T follicular helper cell (primary cell): Measurements from ENCODE around the gene RDM1.
"Not testable (repeated sequence)": the region's sequence is repeated elsewhere in the genome, so short reads cannot be mapped to it uniquely, and the experiment has no call there.

Source experiments
- DNase-seq: peaks from one replicate; pipeline ENCODE4 v3.0.0-alpha.2; 2020; ENCODE audit warnings: low read depth

Gene RDM1

DNA sequence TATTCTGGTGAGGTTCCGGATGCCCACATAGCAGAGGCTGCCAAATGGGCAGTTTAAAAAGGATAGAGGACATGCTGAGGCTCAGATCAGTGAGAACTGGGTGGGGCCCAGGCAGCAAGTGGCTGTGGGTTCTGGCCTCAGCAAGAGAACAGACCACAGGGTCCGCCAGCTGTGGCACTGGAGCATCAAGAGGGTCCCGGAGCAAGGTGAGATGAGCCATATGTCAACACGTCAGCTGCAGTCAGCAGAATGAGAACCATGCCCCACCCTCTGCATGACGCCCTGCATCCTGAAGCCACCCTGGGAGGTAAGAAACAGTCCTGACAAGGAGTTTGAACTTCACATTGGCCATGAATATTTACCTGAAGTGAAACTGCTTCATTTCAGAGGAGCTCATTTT is 30.3 kb downstream of the RDM1 start:
- DNase-seq: no peak

DNA sequence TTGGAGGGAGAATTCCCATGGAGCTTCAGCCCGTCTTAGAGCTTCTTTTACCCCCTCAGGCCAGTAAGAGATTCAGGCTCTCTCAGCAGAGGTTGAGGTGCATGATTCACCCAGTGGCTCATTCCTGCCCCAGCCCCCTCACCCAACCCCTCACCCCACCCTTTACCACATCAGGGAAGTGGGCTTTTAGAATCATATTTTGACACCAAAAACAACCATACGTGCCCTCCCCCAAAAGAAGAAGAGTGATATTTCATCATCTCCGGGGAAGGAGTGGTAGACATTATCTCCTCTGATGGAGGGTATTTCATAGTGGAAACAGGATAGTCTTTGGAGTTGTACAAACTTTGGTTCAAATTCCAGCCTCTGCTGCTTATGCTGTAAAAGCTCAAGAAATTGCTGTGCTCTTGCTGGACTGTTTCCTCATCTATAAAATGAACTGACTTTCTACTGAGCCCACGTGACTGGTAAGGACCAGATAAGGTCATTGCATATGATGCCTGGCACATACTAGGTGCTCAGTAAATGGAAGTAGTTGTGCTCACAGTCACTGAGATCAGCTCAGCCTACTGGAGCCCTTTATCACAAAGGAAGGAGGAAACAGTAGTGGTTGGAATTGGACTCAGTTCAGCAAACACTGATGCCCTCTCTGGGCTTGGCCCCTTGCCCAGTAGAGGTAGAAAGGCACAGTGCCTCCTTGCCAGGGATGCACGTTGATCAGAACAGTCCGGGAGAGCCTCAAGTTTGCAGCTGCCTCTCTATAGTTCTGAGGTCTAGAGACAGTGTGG is 32.1 kb downstream of the RDM1 start:
- no peak for DNase-seq

DNA sequence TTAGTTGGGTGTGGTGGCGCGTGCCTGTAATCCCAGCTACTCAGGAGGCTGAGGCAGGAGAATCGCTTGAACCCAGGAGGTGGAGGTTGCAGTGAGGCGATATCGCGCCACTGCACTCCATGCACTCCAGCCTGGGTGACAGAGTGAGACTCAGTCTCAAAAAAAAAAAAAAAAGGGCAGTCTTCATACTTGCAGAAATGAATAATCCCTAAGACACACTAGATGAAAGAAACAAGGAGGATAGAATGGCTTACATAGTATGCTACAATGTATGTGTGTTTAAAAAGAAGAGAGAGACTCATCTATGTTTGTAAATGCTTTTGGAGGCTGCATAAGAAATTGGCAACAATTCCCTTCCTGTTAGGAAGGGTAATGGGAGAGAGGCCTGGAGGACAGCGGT is 32.8 kb downstream of the RDM1 start:
- DNase-seq: not testable (repeated sequence)

DNA sequence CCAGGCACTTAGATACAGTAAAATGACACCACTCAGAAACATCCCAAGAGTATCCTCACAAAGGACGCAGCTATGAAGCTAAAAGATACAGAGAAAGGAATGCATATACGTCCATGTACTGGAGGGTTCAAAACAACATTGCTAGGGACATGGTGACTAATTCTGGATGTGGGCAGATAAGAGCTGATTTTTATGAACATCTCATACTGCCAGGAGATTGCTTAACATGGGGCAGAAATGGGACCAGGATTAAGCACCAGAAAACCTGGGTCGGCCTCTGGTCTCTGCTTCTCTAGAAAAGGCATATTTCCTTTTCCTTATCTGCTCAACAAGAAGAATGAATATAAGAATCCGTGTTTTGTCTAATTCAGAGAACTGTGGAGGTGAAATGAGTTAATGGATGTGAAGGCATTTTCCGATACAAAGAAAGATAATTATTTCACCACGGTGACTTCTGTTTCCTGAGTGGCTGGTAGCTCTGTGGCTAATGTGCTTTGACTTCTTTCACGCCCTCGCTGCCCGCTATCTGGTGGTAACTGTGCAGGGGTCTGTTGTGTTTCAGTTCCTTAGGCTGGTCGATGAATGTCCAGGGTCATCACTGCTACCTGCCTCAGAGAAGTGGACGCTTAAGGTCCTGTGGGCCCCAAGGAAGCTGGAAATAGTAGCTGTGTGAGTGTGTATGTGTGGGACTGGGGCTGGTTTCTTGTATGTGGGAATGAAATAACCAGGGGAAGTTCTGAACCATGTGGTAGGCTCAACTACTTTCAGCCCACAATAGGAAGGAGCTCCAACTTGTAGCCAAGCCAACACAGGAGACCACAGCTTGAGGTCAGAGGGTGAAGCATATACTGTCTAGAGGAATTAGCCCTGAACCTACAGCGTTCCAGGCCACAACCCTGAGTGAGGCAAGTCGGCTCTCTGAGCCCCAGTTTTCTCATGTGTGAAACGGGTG is 34.7 kb downstream of the RDM1 start:
- DNase-seq: no peak

DNA sequence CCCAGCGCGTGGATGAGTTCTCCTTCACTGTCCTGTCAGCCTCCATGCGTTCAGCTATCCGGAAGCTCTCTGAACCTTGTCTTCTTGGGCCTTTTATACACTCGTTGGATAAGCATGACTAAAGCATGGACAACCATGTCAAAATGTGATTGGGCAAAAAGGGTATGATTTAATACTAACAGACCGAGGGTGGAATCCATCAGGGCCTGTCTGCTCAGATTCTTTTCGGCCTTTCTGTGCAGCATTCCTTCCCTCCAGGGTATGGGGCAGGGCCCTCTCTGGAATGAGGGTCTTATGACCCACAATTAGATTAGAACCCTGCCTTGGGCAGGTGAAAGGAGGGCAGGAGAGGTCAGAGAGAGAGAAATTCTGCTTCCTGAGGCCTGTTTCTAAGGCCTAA is 36.4 kb downstream of the RDM1 start:
- DNase-seq: no peak

DNA sequence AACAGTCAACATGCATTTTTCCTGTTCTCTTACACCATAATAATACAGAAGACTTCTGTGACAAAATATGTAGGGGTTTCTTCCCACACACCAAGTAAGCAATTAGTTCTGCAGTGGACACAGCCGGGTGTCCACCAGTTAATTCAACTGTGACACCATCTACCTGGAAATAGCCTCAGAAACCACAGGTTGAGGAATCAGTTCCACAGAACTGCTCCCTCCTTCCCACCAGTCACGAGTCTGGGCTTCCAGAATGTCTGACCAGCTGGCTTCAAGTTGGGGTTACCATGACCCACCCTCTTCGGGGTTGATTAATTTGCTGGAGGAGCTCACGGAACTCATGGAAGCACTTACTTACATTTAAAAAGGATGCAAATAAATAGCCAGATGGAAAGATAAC is 36.8 kb downstream of the RDM1 start:
- no peak for DNase-seq

DNA sequence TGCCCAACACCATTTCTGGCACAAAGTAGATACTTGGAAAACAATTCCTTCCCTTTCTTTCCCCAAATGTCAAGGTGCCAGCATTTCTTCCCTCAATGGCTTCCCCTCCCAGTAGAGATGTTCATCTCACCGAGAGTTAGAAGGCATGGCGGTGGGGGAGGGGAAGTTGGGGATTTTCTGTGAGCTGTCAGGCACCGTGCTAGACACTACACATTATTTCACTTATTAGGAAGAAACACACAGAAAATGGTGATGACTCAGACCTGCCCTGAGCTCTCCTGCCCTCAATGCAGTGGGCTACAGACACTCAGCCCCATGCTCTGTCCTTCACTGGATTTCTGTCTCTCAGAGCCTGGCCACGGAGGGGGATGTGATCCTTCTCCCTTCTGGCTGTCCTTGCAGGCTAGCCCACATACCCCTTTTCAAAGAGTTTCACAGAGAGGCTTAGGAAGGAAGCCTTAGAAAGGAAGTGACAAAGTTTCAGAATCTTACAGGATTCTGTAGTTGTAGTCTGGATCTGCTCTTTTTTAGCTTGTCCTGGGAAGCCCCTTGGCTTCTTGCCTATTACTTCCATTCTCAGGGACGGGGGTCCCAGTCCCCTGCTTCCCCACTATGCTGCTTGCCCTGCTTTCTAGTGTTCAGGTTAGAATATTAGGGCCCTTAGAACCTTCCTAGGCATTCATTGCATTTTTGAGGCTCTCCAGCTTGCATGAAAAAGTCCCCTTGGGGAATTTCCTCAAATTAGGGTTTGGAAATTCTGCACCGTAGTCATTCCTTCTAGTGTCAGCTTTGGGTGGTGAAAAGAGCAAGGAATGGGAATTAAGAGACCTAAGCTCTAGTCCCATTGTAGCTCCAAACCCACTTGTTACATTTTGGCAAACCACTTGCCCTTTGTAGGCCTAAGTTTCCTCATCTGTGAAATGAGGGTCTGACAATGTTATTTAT is 38.2 kb downstream of the RDM1 start:
- no peak for DNase-seq

DNA sequence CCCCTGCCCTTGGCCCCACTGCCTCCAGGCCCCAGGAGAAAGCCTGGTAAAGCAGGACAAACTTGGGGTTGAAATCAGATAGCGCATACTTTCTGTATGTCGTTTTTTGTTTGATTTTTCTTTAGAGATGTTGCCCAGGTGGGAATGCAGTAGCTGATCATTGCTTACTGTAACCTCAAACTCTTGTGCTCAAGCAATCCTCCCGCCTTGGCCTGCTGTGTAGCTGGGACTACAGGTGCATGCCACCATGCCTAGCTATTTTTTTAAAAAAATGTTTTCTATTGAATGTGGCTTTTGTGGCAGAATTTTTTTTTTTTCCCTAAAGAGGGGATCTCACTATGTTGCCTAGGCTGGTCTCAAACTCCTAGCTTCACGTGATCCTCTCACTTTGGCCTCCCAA is 39.3 kb downstream of the RDM1 start:
- DNase-seq: no peak

DNA sequence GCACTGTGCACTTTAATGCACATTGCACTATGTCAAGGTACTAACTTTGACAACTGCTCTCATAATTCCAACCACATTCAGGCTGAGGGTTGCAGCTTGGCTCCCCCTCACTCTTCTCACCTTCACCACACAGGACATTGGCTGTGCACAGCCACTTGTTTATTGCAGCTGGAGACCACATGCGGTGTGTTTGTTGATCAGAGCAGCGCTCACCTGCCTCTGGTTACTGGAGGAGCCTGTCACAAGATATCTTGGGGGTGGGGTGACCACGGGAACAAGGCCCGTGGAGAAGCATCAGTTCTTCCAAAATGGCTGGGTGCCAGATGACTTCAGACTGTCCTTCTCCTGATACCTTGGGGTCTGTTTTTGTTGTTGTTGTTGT is 39.8 kb downstream of the RDM1 start:
- DNase-seq: peak; percentile 1

DNA sequence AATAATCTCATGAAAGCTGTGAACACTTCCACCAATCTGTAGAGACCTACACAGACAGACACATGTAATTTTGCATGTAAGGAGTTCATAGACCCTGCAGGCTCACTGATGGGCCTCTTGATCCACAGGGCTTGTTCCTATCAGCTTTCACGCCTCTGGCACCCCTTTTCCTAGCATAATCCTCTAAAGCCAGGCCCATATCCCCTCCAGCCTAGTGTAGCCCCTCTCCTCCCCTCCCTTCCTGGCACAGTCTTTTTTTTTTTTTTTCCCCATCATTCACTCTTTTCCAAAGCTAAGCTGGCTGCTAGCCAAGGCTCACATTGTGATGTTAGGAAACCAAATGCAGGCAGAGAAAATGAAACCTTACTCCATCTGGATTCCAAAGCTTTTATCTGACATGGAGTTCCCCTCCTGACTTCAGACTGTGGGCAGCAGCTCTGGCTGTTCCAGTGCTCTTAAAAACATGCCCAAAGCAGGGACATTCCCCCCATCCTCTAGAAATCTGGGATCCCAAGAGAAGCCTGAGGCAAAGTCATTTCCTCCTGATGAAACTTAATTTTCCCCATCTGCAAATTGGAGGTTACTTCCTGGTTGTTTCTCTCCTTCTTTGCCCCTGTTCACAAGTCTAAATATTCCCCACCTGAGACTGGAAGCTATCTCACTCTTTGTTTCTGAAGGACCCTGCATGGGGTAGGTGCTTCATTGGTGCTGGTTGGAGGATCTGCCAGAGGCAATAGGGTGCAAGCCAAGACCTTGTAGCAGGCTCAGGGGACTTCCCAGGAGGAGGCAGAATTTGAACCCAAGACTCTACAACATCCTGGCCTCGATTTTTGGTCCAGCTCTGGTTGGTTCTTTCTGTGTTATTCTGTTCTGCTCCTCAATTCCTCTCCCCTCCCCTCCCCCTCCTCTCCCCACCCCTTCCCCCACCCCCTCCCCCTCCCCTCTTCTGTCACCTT is 40.5 kb downstream of the RDM1 start:
- DNase-seq: no peak

DNA sequence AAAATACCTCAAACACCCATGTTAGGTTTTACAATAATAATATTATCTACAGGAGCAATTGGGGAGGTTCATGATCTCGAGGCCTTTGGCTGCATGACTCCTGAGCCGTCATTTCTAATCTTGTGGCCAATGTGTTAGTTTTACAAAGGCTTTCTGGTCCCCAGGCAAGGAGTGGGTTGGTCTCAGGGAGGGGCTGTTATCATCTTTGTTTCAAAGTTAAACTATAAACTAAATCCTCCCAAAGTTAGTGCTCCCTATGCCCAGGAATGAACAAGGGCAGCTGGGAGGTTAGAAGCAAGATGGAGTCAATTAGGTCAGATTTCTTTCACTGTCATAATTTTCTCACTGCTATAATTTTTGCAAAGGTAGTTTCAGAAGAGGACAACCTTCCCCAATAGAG is 41.3 kb downstream of the RDM1 start:
- no peak for DNase-seq

DNA sequence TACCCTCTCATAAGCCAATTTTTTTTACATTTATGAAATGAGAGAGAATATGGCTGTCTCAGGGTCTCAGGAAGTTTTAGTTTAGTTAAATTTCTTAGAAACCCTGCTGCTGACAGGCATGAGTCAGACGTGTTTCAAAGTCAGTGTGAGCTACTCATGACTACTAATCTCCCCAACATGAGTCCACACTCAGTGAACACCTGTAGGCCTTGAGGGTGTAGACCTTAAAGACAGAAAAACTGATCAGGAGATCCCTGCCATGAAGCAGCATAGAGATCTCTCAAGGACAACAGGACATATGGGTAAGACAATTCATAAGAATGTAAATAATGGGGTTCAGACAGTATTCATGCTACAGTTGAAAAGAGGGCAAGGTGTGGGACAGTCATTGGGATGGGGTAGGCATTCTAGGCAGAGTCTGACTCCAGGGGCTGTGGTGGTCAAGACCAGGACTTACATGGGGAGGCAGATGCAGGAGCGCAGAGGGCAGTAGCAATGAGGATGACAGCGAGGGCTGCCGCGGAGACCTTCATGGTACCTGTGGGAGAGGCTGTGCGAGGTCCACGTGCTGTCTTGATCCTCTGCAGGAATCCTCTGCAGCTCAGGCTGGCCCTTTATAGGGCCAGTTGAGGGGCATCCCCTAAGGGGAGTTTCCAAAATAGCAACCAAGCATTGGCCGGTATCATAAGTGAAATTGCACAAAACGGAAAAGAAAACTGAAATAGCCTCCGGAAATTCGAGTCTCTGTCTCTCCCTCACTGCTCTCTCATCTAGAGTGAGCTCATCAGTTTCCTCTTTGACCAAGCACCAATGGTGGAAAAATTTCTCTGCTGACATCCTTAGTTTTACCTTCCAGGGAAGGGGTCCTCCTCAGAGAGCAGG is 50.6 kb downstream of the RDM1 start, which contains the start of gene CCL5:
TSS of gene CCL5 (minus strand) at position 588 of the 882 bp plus-strand sequence.
- no peak for DNase-seq

DNA sequence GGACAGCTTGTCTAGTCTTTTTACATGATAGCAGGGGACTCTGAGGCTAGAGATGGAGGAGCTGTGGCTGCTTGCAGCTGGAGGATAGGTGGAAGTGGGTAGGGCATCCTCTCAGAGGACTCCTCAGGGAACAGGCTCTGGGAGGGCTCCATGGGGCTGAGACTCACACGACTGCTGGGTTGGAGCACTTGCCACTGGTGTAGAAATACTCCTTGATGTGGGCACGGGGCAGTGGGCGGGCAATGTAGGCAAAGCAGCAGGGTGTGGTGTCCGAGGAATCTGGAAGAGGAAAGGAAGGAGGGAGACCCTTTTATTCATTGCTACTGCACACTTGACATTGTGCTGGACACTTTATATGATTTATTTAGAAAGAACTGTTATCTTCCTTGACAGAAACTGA is 52.2 kb downstream of the RDM1 start:
- DNase-seq: no peak

DNA sequence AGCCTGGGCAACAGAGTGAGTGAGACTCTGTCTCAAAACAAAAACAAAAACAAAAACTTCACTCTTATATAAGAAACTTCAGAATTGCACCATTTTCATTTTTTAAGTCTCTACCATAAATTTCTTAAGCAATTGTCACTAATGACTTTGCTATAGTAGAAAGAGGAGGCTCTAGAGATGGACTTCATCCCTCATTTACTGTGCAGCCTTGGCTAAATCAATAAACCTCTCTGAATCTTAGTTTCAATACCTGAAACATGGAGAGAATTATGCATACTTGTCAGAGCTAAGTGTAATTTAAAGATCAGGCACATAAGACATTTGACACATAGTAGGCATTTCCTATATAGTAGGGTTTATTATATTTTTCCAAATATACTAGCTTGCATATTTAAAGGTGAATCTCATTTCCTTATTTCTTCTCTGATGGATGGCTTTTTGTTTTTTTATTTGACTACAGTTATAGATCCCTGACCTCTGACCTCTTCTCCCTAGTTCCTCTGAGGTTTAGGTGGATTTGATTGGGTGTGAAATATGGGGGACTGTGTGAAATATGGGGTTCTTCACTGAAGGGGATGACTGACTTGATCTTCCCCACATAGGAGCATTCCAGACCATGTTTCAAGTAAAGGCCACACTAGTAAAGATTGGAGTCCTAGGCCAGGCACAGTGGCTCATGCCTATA is 53.1 kb downstream of the RDM1 start:
- no peak for DNase-seq

DNA sequence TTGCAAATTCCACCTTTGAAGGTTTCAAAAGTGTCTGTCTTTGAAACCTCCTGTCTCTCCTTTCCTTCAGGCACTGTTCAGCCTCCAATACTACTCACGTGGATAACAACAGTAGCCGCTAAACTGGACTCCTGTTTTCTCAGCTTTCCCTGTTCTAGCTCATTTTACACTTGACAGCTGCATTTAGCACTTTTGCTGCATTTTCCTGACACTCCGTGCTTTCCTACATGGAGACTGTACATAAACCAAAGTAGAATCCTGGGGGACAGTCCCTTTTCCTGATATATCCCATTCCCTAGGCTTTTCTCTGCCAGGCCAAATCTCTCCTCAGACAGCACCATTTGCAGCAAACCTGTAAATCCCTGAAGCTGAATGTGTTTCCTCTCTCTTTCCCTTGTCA is 54.0 kb downstream of the RDM1 start:
- DNase-seq: no peak

DNA sequence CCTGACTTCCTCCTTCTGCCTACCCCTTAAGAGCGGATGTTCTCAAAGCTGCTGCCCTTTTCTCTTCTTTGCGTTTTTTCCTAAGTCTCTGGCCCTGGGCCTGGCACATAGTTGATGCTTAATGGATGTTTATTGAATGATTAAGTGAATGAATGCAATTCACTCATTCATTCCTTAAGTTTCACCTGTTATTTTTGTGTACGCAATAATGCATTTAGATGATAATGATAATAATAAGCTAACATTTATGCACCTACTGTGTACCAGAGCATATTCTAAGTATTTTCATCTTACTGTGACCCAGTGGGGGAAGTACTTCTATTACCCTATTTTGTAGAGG is 54.8 kb downstream of the RDM1 start:
- no peak for DNase-seq

DNA sequence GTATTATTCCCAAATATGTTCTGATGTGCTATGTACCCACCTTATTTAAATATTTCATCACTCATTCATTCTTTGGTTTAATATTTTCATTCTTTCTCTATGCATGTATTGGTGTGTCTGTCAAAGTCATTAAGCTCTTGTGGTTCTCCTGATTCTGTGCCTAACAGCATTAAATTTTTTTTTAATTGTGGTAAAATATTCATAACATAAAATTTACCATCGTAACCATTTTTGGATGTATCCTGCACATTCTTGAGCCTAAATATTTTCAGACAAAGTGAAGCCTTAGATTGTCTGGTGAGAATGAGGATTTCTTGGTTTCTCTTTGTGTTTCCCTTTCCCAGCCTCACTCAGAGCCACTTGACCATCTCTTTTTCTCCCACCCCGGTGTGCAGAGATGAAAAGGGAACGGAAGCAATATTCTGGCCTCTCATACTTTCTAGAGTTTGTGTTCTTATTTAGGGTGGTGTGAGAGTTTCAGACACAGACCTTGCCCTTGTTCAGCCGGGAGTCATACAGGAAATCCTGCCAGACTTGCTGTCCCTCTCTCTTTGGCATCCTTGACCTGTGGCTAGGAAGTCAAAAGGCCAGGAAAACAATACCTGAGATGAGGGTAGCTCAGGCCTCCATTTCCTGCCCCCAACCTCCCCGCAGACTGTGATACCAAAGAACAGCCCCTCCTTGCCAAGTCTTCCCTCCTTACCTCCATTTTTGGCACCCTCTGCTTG is 55.3 kb downstream of the RDM1 start:
- no peak for DNase-seq

DNA sequence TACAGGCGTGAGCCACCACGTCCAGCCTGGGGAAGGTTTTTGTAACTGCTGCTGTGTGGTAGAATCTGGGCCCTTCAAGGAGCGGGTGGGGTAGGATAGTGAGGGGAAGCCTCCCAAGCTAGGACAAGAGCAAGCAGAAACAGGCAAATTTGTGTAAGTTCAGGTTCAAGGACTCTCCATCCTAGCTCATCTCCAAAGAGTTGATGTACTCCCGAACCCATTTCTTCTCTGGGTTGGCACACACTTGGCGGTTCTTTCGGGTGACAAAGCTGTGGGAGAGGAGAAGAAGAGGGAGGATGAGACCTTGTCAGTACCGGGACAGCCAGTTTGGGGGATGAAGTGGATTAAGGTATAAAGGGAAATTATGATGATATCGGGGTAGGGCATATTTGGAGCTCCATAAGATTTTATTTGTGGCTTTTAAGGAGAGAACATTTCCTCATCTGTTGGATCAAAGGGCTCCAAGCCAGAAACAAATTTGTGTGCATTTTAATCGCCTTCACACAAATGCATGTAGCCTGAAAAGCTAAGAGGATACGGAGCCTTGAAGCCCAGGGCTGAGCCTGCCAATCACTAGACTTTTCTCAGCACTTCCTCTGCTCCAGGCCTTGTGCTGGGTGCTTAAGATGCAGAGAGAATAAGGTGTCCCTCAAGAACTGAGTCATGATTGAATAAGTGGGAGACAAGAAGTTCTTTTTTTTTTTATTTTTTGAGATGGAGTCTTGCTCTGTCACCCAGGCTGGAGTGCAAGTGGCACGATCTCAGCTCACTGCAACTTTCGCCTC is 58.2 kb downstream of the RDM1 start:
- DNase-seq: no peak
